K562 (cell line): ENCODE measurements around the gene CMAS. TPM values are rescaled to one million over a fixed set of nuclear protein-coding genes. Genes with fewer than 3 reads are reported as not detected.

Experiments
- ARID1B ChIP-seq: fragments of 450-650 bp; IDR thresholded peaks from 2 replicates; pipeline ENCODE4 v1.6.1; 2016; ENCODE audit warnings: antibody characterized with exemption, mild to moderate bottlenecking, inconsistent platforms
- ESRRB ChIP-seq: fragments of 250-450 bp; sonication (Bioruptor Pico); IDR thresholded peaks from 2 replicates; pipeline ENCODE4 v1.5.0; 2020; ENCODE audit warnings: mild to moderate bottlenecking, moderate library complexity, borderline replicate concordance
- HNRNPUL1 ChIP-seq: fragments of 200-400 bp; formaldehyde crosslinking; IDR thresholded peaks from 2 replicates; pipeline ENCODE4 v1.6.1; 2017; ENCODE audit warnings: low read length
- MGA ChIP-seq: fragments of 450-650 bp; IDR thresholded peaks from 2 replicates; pipeline ENCODE4 v1.6.1; 2016; ENCODE audit warnings: mild to moderate bottlenecking, moderate library complexity
- TBL1XR1 ChIP-seq, 2 experiments: IDR thresholded peaks; 2 replicates each; pipeline ENCODE4 v1.6.1; 2012; ENCODE audit warnings: improper control_type of control experiment in 2 of 2, low read length in 2 of 2, mild to moderate bottlenecking in 1 of 2
- TEAD2 ChIP-seq: fragments of 450-650 bp; IDR thresholded peaks from 2 replicates; pipeline ENCODE4 v1.6.1; 2016; ENCODE audit warnings: missing genetic modification characterization, control low read depth, missing compliant biosample characterization
- TSHZ1 ChIP-seq: fragments of 250-450 bp; sonication (Bioruptor Pico); IDR thresholded peaks from 2 replicates; pipeline ENCODE4 v1.4.0; 2020; ENCODE audit warnings: mild to moderate bottlenecking, moderate library complexity
- ZNF217 ChIP-seq: sonication (generic); formaldehyde crosslinking; IDR thresholded peaks from 2 replicates; pipeline ENCODE4 v1.8.0; 2022; ENCODE audit warnings: mild to moderate bottlenecking, missing genetic modification reagents
- ZNF239 ChIP-seq: fragments of 250-450 bp; sonication (Bioruptor Pico); IDR thresholded peaks from 2 replicates; pipeline ENCODE4 v1.4.0; 2020; ENCODE audit warnings: mild to moderate bottlenecking
- ZNF436 ChIP-seq: fragments of 250-450, 450-650 bp; sonication (Bioruptor Pico); formaldehyde crosslinking; IDR thresholded peaks from 2 replicates; pipeline ENCODE4 v1.7.0; 2020; ENCODE audit warnings: mild to moderate bottlenecking
- ZNF740 ChIP-seq, 3 experiments: fragments of 200-800 bp in 1 of 3; sonication (Bioruptor generic) in 1 of 3; sonication (generic) in 1 of 3; formaldehyde crosslinking in 1 of 3; IDR thresholded peaks; 2 replicates each; pipeline versions ENCODE4 v1.6.1 to v1.8.0; 2016 to 2022; ENCODE audit warnings: mild to moderate bottlenecking in 2 of 3, missing compliant biosample characterization in 2 of 3, missing genetic modification characterization in 2 of 3, missing genetic modification reagents in 1 of 3
- polyA plus RNA-seq, 8 experiments: library from polyadenylated mRNA; depleted of rRNA in 4 of 8; stranded (reverse) in 5 of 8; unstranded in 3 of 8; fragments of >200 nt; fragmentation: Nextera tagmentation in 2 of 8; fragmentation: Illumina TruSeq in 1 of 8; extraction: Ambion mirVana in 2 of 8; extraction: Trizol in 1 of 8; gene quantifications; 2 replicates each; pipeline versions ENCODE4 v1.2.1 to v1.2.3, GENCODE V29; 2011 to 2014; ENCODE audit warnings: inconsistent platforms in 1 of 8, missing spikeins in 1 of 8
- total RNA-seq, 7 experiments: library from RNA; depleted of rRNA in 6 of 7; stranded (reverse); fragments of >200 nt in 6 of 7; fragmentation: Illumina TruSeq in 2 of 7; extraction: Trizol in 2 of 7; gene quantifications; 2 replicates each; pipeline versions ENCODE4 v1.2.1 to v1.2.3, GENCODE V29; 2011 to 2021; ENCODE audit warnings: low replicate concordance in 1 of 7

CMAS gene
- total and polyA plus RNA-seq, 9 of the 15 experiments (the other 6 are each of a cell fraction or from before 2014, with no cell fraction given): 29.7 to 108 (median 65.3) TPM

- peak; percentile 78 for TF ChIP-seq MGA
- TF ChIP-seq ZNF239 (CRISPR knock-in tag): no peak
- no peak for TF ChIP-seq ZNF217 (CRISPR knock-in tag)
- TF ChIP-seq ZNF436 (CRISPR knock-in tag): no peak
- TF ChIP-seq ESRRB (CRISPR knock-in tag): no peak
- TF ChIP-seq ARID1B: peak; percentile 88
- peak in 1 of 2 experiments; percentile 58; a peak in 1 of 4 replicates for TF ChIP-seq TBL1XR1 (IDR thresholded peaks at IDR 0.05; ENCODE audit: low read length in 2 of 2)
- TF ChIP-seq HNRNPUL1: no peak
- TF ChIP-seq TSHZ1 (CRISPR knock-in tag): no peak
- TF ChIP-seq ZNF740 (CRISPR knock-in tag; IDR thresholded peaks at IDR 0.05): no peak
- TF ChIP-seq ZNF740 (tag; IDR thresholded peaks at IDR 0.05): no peak
- no peak for TF ChIP-seq TEAD2
Observed at GRCh38 chr12:22048351-22049041, 2.5 kb downstream of the CMAS start (continued).
